Posterior vena cava (tissue), 2 donors: Measurements from ENCODE around the gene MYOZ1. TPM values are rescaled to one million over a fixed set of nuclear protein-coding genes. Genes with fewer than 3 reads are reported as not detected.
A peak's percentile ranks its signal among the peaks of the same experiment; 100 is the strongest.

Experiments
- DNase-seq: peaks from one replicate; pipeline ENCODE4 v3.0.0-alpha.2; 2020; ENCODE audit warnings: low spot score
- intact Hi-C, 2 donors: fragments of 100-400 bp; cut with DNase I; formaldehyde crosslinking; loops; one replicate each; pipeline versions ENCODE4 v1.14.1 to v1.14.2; 2022 to 2023
- total RNA-seq, 2 donors: library from RNA; stranded (reverse); fragmentation: NEBNext Ultra II Directional; extraction: Animal tissue kit (Norgen Biotek cat#: 25700); gene quantifications; one replicate each; pipeline ENCODE4 v1.2.1, GENCODE V29; 2021
- donor health status: DM: yes; HTN: yes; CAD: no.
- donor health status: DM: yes; HTN: yes; CAD: no.

The MYOZ1 gene
- total RNA-seq, 2 donors from 2014 or later, result 2.8 to 3.3 TPM

DNA sequence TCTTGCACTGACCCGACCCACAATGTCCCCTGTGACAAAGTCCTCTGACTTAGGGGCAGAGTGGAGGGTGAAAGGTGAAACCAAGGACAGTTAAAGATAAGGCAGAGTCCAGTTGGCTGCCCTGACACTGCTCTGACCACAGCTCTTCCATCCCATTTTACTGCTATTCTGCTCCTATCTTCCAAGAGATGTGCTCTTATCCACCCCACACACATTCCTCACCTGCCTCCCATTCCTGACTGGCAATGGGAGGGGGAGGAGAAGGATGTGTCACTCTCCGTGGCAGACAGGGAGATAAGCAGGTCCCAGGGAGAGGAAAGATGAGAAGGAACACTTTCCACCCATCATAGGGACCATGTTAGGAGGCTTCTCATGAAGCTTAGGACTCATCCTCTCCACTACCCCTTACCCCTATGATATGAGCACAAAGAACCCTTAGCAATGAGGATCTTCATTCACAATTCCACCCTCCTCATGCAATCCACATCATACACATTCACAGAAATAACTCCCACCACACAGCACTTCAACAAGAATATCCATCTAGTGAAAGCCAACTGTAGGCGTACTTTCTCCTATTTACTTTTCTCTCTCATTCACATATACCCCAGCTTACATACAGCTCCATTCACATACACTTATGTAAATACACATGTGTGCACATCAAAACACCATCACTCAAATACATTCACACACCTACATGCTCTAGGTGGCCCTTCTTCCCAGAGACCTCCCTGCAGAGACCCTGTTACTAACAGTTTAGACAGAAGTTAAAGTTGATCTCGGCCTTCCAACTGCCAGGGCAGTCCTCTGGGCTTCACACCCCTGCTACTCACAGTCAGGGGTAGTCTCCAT is 7.9 kb upstream of the MYOZ1 start:
- DNase-seq, result no peak
- intact Hi-C loops, result loop anchor here in 1 of 2 donors (5.0 kb wide), 1 partner anchor 72 kb away; no protein-coding TSS in a partner anchor

DNA sequence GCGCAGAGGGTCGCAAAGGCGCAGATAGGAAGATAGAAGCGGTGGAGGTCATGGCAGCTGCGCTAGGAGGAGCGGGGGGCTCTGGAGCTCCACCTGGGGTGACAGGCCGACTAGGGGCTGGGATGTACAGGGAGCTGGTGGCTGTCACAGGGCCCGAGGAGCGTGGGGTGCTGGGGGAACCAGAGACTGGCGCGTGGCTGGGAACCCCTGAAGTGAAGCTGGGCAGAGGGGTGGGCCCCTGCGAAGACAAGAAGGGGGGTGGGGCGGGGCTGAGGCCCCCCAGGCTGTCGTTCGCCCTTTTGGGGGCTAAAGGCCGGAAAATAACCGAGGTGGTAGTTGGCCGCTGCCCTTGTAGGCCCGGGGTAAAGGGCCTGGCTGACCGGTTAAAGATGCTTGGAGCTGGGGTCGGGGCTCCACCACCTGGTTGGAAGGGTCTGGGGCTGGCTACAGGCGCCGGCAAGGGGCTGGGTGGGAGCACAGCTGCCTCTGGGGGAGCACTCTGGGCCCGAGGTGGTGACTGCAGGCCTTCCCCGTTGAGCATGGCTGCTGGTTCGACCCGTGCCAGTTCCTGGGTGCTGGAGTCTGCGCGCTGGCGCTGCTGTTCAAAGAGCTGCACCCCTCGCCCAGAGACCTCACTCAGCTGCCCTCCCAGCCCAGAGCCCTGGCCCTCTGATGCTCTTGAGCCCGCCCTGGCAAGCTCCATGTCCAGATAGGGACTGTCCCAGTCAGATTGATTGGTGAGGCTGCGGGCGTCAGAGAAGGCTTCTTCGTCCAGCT is 6.8 kb upstream of the MYOZ1 start:
- intact Hi-C loops, result loop anchor here in 1 of 2 donors (5.0 kb wide), 1 partner anchor 71 kb away; no protein-coding TSS in a partner anchor
- no peak for DNase-seq

DNA sequence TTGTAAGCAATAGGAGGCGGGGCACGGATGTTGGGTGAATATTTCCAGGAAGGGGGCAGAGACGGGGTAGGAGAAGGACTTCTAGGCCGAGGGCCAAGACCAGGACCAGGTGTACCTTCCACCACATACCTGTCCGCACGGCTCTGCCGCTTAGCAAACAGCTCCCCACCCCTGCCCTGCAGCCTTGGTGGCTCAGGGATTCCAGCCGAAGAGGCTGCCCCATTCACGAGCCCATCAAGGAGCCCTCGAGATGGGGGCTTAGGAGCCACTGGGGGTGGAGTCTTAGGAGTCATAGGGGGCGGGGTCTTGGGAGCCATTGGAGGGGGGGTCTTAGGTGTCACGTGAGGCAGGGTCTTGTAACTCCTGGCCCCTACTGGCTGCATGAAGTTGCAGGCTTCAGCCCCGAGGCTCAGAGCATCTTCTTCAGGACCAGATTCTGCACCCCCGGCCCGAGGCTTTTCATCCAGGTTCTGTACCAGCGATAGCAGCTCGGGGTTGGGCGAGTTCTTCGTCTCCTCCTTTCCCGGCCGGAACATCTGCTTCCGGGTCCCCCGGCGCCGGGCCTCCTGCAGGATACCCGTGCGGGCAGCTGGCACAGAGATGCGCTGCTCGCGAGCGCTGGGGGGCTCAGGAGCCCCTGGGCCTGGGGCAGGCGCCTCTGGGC is 6.1 kb upstream of the MYOZ1 start:
- peak; percentile 91 for DNase-seq
- intact Hi-C loops, result loop anchor here in 1 of 2 donors (5.0 kb wide), 1 partner anchor 70 kb away; no protein-coding TSS in a partner anchor

DNA sequence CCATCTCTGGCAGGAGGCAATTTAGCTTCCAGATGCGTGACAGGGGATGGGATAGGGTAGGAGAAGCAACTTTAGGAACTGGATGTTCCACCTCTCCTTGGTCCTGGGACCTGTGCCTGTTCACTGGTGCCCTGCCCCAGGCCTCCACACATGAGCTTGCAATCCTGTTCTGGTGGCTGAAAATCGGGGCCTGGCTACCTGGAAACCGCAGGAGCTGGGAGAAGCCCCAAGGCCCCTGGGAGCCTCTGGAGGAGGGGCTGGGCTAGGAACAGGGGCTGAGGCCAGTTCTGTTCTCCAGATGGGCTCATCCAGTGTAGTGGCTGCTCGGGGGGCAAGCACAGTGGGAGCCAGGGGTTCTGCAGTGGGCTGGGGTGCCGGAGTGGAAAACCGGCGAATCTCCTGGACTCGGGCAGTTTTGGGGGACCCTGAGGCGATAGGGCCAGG is 5.3 kb upstream of the MYOZ1 start:
- no peak for DNase-seq
- intact Hi-C loops, result loop anchor here in 1 of 2 donors (5.0 kb wide), 1 partner anchor 69 kb away; no protein-coding TSS in a partner anchor

DNA sequence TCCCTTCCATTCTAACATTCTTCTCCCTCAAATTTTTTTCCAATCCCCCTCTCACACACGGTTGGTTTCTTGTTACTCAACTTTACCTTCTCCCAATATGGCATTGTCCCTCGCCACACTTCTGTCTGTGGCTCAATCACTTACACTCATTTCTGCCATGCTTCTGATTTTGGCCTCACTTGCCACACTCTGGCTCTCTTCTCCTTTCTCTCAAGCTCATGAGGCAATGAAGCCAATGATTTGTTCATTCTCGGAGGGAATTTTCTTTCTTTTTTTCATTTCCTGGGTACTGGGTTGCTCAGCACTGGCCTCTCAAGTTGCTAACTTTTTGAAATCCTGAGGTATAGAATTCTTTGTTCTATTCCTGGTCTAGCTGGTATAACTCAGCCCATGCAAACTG is 4.0 kb upstream of the MYOZ1 start:
- intact Hi-C loops, result loop anchor here in 1 of 2 donors (5.0 kb wide), 1 partner anchor 68 kb away; no protein-coding TSS in a partner anchor

DNA sequence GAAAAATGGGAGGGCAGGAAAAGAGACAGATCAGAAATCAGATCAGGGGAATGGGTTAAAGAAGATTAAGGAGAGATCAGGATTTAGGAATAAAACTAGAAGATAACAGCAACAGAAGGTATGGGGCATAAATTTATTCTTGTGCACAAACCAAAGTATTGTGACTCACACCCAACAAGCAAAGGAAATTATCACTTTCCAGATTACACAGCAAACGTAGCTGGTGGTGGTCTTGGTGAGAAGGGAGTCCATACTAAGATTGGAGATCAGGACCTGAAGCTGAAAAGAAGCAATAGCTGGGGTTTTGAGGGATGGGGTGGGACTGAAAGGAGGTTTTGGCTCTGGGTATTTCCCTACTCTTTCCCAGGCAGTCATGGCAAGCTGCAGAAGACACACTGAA is 3.5 kb upstream of the MYOZ1 start:
- intact Hi-C loops, result loop anchor here (5.0 kb wide), 2 partner anchors 67 to 117 kb away; no protein-coding TSS in a partner anchor
- no peak for DNase-seq

More for the DNA sequence above, 4.0 kb upstream of the MYOZ1 start:
- no peak for DNase-seq

DNA sequence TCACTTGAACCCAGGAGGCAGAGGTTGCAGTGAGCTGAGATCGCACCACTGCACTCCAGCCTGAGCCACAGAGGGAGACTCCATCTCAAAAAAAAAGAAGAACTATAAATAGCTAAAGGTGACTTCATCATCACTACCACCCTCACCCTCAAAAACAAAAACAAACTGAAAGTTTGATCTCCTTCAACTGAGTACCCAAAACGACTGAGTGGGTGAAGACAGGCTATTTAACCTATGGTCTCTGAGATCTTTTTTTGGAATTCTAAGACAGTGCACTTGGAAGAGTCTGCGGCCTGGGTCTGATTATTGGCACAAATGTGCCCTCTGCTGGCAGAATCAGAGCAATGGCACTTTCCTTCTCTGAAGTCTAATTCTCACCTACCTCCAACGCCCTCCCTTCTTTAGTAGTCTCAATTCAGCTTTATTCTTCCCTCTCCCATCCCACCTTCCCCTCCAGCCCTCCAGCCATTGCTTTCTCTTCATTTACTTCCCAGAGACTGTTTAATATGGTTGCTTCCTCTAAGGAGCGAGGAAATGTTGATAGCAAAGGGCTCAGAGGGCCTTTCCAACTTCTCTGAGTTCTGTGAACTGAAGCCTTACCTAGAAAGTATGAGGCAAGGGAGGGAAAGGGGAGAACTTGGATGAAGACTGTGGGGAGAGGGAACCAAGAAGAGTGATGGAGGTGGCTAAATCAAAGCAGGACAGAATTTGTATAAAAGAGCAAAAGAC is 2.9 kb upstream of the MYOZ1 start:
- DNase-seq, result no peak
- intact Hi-C loops, result loop anchor here in 1 of 2 donors (5.0 kb wide), 1 partner anchor 117 kb away; no protein-coding TSS in a partner anchor

DNA sequence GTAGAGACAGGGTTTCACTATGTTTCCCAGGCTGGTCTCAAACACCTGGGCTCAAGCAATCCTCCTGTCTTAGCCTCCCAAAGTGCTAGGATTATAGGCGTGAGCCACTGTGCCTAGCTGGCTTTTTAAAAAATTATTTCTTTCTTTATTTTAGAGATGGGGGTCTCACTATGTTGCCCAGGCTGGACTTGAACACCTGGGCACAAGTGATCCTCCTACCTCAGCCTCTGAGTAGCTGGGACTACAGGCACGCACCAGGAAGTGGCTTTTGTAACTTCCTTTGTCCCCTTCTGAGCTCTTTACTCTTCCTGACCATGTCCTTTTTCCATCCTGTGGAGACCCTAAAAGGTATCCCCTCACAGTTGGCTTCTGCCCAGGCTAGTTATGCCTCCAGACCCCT is 2.1 kb upstream of the MYOZ1 start:
- intact Hi-C loops, result loop anchor here (2.0 to 5.0 kb wide), 2 partner anchors 115 to 116 kb away; no protein-coding TSS in a partner anchor
- DNase-seq, result no peak

DNA sequence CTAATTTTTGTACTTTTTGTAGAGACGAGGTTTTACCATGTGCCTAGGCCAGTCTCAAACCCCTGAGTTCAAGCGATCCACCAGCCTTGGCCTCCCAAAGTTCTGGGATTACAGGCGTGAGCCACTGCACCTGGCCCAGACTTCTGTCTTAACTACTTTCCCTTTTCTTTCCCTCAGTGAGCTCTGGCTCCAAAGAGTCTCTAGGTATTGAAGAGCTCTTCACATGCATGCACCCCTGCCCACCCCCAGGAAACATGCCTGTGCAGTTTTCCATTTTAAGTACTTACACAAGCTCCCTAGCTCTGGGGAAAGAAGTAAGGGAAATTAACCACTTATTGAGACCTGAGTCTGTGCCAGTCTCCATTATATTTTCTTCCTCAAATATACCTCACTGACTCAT is 2.0 kb downstream of the MYOZ1 start:
- intact Hi-C loops, result no loop called here
- no peak for DNase-seq

DNA sequence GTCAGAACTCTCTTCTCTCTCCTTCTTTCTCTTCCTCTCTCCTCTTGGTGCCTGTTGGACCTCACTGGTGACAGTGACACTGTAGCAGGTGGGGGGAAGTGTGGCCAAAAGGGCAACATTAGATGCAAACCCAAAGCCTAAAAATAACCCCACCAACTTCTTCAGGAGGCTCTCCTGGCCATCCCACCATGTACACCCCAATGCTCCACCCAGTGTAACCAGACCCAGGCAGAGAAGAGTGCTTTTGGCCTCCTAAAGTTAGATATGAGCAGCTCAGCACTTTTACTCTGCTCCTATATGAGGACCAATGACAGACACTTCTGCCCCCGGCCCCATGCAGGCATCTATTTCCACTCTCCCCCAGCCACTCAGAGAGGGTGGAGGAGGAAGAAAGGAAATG is 5.5 kb downstream of the MYOZ1 start:
- intact Hi-C loops, result no loop called here
- no peak for DNase-seq

DNA sequence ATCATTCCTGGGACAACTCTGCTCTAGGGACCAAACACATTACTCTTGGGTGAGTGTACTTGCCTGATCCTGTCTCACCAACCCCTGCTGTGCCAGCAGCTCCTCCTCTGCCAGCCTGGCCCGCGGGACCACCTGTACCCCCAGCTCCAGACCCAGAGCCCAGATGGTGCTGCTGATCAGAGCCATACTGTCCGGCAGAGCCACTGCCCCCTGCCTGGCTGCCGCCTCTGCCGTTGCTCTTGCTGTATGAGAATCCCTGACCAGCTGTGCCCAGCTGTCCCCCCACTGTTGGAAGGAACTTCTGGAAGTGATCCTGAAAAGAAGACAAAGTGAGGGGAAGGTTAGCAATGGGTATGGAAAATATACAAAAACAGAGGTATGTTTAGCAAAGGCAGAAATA is 6.9 kb downstream of the MYOZ1 start:
- intact Hi-C loops, result no loop called here
- DNase-seq, result no peak

DNA sequence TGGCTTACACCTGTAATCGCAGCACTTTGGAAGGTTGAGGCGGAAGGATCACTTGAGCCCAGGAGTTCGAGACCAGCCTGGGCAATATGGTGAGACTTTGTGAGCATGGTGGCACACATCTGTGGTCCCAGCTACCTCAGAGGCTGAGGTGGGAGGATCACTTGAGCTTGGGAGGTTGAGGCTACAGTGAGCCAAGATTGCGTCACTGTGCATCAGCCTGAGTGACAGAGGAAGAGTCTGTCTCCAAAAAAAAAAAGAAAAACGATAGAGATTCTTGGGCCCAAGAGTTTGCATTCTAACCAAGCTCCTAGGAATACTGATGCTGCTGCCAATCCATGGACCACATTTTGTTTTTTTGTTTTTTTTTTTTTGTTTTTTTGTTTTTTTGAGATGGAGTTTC is 12.1 kb downstream of the MYOZ1 start:
- intact Hi-C loops, result no loop called here
- DNase-seq, result no peak

DNA sequence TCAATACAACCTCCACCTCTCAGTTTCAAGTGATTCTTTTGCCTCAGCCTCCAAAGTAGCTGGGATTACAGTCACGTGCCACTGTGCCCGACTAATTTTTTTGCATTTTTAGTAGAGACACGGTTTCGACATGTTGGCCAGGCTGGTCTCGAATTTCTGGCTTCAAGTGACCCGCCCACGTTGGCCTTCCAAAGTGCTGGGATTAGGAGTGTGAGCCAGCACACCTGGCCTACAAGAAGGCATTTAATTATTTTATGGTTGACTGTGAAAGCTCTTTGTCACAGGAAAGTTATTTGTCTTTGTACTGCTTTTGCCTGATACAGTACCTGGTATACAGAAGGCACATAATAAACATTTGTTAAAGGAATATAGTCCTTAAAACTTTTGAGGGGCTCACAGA is 12.9 kb downstream of the MYOZ1 start:
- intact Hi-C loops, result no loop called here
- DNase-seq, result peak; percentile 38

DNA sequence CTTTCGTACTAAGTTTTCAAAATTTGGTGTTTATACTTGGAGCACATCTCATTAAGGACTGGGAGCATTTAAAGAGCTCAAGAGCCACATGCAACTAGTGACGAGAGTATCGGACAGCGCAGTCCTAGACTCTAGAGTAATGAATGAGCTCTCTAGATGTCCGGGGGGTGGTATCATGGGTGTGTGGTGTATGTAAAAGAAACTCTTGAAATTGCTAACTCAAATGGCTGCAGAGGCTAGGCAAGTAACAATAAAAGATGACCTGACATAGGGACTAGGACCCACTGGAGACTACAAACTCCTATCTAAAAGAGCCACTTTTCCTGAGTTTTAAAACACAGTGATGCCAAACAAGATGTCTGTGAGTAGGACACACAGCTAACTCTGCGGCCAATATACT is 14.0 kb downstream of the MYOZ1 start:
- no peak for DNase-seq
- intact Hi-C loops, result no loop called here

DNA sequence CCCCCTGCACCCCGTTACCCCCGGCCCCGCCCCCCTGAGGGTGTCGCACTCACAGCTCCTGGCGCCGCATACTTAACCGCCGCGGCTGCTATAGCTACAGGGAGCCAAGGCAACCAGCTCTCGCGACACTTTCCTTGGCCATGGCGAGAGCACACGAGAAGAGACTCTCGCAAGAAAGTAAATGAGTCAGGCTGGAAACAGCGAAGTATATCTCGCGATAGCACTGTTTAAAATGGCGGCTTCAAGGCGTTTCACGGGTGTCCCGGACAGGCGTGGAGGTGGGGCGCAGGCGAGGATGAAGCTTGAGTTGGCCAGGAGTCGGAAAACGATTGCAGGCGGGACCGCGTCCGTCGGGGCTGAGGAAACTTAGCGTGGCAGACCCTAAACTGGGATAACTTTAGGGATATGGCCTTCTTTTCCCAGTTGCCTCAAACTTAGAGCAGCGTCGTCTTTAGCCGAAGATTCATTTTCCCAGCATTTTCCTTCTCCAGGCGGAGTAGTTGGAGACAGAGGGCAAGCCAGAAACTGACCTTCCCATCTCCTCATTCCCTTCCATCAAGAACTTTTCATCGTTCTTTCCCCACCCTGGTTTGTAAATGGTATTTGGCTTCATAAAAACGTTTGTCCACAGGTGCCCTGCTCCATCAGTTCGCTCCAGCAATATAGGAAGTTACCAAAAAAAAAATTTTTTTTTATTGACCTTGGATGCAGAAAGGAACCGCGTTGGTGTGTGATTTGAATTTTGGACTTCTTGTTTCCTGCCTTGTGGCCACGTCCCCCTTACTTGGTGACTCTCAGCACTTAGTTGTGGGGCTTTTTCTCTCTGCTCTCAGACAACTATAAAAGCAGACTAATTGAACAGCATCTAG is 15.2 kb downstream of the MYOZ1 start:
- DNase-seq, result peak; percentile 97
- intact Hi-C loops, result no loop called here

DNA sequence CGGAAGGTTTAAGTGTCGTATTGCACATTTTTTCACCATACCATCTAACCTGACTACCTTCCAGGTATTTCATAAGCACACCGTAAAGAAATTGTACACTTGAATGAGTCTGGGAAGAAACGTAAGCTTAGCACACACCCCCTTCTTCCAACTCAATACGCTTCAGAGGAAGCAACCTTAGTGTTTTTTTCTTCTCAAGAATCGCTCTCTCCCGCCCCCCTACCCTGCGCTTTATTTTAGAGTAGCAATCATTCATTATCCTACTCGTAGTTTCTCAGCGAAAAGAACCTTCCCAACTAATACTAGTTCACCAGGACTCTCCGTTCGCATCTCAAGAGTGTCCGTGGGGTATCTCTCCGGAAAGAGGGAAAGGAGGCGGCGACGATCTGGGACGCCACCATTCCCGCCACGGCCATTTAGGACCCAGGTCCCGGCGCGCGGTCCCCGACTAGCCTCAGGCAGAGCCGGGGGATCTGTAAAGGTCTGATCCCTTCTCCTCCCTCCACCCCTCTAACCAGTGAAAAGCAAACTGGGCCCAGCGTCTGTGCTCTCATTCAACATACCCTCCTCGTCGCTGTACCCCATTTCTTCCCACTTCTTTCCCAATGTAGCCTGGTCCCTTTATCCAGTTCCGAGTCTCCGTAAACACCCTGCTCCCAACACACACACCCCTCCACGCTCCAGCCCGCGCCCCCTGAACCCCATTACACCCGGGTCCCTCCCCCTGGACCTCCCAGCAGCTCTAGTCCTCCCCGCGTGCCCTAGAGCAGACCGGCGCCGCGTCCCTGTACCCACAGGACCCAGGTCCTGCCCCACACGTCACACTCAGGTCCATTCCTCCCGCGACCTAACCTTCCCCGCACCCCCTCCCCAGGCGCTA is 16.0 kb downstream of the MYOZ1 start:
- intact Hi-C loops, result no loop called here
- peak; percentile 79 for DNase-seq

DNA sequence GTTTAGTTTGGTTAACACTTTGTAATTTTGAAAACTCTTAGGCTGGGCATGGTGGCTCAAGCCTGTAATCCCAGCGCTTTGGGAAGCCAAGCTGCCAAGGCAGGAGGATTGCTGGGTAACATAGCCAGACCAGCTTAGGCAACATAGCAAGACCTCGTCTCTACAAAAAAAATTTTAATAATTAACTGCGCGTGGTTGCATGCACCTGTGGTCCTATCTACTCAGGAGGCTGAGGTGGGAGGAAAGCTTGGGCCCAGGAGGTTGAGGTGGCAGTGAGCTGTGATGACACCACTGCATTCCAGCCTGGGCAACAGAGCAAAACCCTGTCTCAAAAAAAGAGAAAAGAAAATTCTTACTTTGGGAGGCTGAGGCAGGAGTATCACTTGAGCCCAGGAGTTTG is 18.2 kb downstream of the MYOZ1 start:
- DNase-seq, result no peak
- intact Hi-C loops, result no loop called here
